ENCODE results near the gene EGFR. TPM values are rescaled to one million over a fixed set of nuclear protein-coding genes. Genes with fewer than 3 reads are reported as not detected.

Gene EGFR
- total RNA-seq, 1 experiment from 2014 or later, result 28.9 TPM

GRCh38 chr7:55066938-55067337 lies 48.1 kb downstream of the EGFR start:
- Histone ChIP-seq H3K36me3 (0 out of 2 replicates have a peak, but pooled peaks cover 5% of the 10 kb centered on the region), H3K9me3 (replicated peaks) (no peaks in the 10 kb centered on the region), H3K27me3 (replicated peaks) (no peaks in the 10 kb centered on the region), H3K27ac (peak overlapping the region; percentile 100), H3K4me1 (replicated peaks) (peaks cover 67% of the 10 kb centered on the region), H3K4me3 (no peak overlapping the region)
- DNase-seq (ENCODE audit: low read depth in 1 of 2, low spot score in 2 of 2), result no peak

- Histone ChIP-seq H3K4me1 (replicated peaks) (peaks cover 67% of the 10 kb centered on the region), H3K27me3 (replicated peaks) (no peaks in the 10 kb centered on the region), H3K27ac (no peak overlapping the region), H3K4me3 (no peak overlapping the region), H3K36me3 (0 out of 2 replicates have a peak, but pooled peaks cover 5% of the 10 kb centered on the region), H3K9me3 (replicated peaks) (no peaks in the 10 kb centered on the region)
- DNase-seq (ENCODE audit: low read depth in 1 of 2, low spot score in 2 of 2), result no peak
Observed at GRCh38 chr7:55067748-55068147, 48.9 kb downstream of the EGFR start.

GRCh38 chr7:55069271-55069792 lies 50.5 kb downstream of the EGFR start:
- 0 out of 2 replicates have a peak, but pooled peaks cover 3% of the 10 kb centered on the region for H3K36me3 ChIP-seq
- peaks cover 63% of the 10 kb centered on the region for H3K4me1 ChIP-seq (replicated peaks)
- no peak overlapping the region for H3K4me3 ChIP-seq
- no peaks in the 10 kb centered on the region for H3K27me3 ChIP-seq (replicated peaks)
- DNase-seq (ENCODE audit: low read depth in 1 of 2, low spot score in 2 of 2), result peak in 1 of 2 experiments; percentile 51
- H3K9me3 ChIP-seq (replicated peaks), result no peaks in the 10 kb centered on the region
- H3K27ac ChIP-seq, result no peak overlapping the region

GRCh38 chr7:55070271-55070743 lies 51.5 kb downstream of the EGFR start:
- Histone ChIP-seq H3K27me3 (replicated peaks) (no peaks in the 10 kb centered on the region), H3K9me3 (replicated peaks) (no peaks in the 10 kb centered on the region), H3K4me1 (replicated peaks) (peaks cover 63% of the 10 kb centered on the region), H3K36me3 (0 out of 2 replicates have a peak, but pooled peaks cover 3% of the 10 kb centered on the region), H3K4me3 (no peak overlapping the region), H3K27ac (no peak overlapping the region)
- no peak for DNase-seq (ENCODE audit: low read depth in 1 of 2, low spot score in 2 of 2)

- H3K4me1 ChIP-seq (replicated peaks), result peaks cover 64% of the 10 kb centered on the region
- 0 out of 2 replicates have a peak, but pooled peaks cover 3% of the 10 kb centered on the region for H3K36me3 ChIP-seq
- no peaks in the 10 kb centered on the region for H3K9me3 ChIP-seq (replicated peaks)
- H3K27me3 ChIP-seq (replicated peaks), result no peaks in the 10 kb centered on the region
- DNase-seq (ENCODE audit: low read depth in 1 of 2, low spot score in 2 of 2), result no peak
- no peak overlapping the region for H3K27ac ChIP-seq
- no peak overlapping the region for H3K4me3 ChIP-seq
Observed at GRCh38 chr7:55070854-55071253, 52.0 kb downstream of the EGFR start.

- no peak for DNase-seq (ENCODE audit: low read depth in 1 of 2, low spot score in 2 of 2)
- peaks cover 57% of the 10 kb centered on the region for H3K4me1 ChIP-seq (replicated peaks)
- H3K4me3 ChIP-seq, result no peak overlapping the region
- no peak overlapping the region for H3K27ac ChIP-seq
- no peaks in the 10 kb centered on the region for H3K27me3 ChIP-seq (replicated peaks)
- H3K9me3 ChIP-seq (replicated peaks), result no peaks in the 10 kb centered on the region
- H3K36me3 ChIP-seq, result 0 out of 2 replicates have a peak, but pooled peaks cover 3% of the 10 kb centered on the region
Observed at GRCh38 chr7:55071411-55072175, 52.8 kb downstream of the EGFR start.

GRCh38 chr7:55072251-55072650 lies 53.4 kb downstream of the EGFR start:
- no peak for DNase-seq (ENCODE audit: low read depth in 1 of 2, low spot score in 2 of 2)
- Histone ChIP-seq H3K9me3 (replicated peaks) (no peaks in the 10 kb centered on the region), H3K4me1 (replicated peaks) (peaks cover 50% of the 10 kb centered on the region), H3K27me3 (replicated peaks) (no peaks in the 10 kb centered on the region), H3K4me3 (no peak overlapping the region), H3K27ac (peak overlapping the region; percentile 99), H3K36me3 (0 out of 2 replicates have a peak, but pooled peaks cover under 1% of the 10 kb centered on the region)

- H3K27me3 ChIP-seq (replicated peaks), result no peaks in the 10 kb centered on the region
- H3K4me3 ChIP-seq, result no peak overlapping the region
- H3K27ac ChIP-seq, result peak overlapping the region; percentile 99
- H3K4me1 ChIP-seq (replicated peaks), result peaks cover 50% of the 10 kb centered on the region
- H3K9me3 ChIP-seq (replicated peaks), result no peaks in the 10 kb centered on the region
- H3K36me3 ChIP-seq, result no peaks in the 10 kb centered on the region
- peak in 1 of 2 experiments; percentile 60 for DNase-seq (ENCODE audit: low read depth in 1 of 2, low spot score in 2 of 2)
Observed at GRCh38 chr7:55073051-55073511, 54.3 kb downstream of the EGFR start.

- Histone ChIP-seq H3K36me3 (no peaks in the 10 kb centered on the region), H3K4me1 (replicated peaks) (peaks cover 42% of the 10 kb centered on the region), H3K27ac (peak overlapping the region; percentile 99), H3K27me3 (replicated peaks) (no peaks in the 10 kb centered on the region), H3K9me3 (replicated peaks) (no peaks in the 10 kb centered on the region), H3K4me3 (peak overlapping the region; percentile 30)
- DNase-seq (ENCODE audit: low read depth in 1 of 2, low spot score in 2 of 2), result peak; percentile 95 to 96
Observed at GRCh38 chr7:55073976-55074528, 55.2 kb downstream of the EGFR start.

- H3K27ac ChIP-seq, result peak overlapping the region; percentile 99; the same call in 1 of the 2 replicates
- no peaks in the 10 kb centered on the region for H3K36me3 ChIP-seq
- no peaks in the 10 kb centered on the region for H3K27me3 ChIP-seq (replicated peaks)
- H3K4me1 ChIP-seq (replicated peaks), result peaks cover 42% of the 10 kb centered on the region
- DNase-seq (ENCODE audit: low read depth in 1 of 2, low spot score in 2 of 2), result no peak
- H3K9me3 ChIP-seq (replicated peaks), result no peaks in the 10 kb centered on the region
- no peak overlapping the region for H3K4me3 ChIP-seq
Observed at GRCh38 chr7:55075464-55076021, 56.7 kb downstream of the EGFR start.

GRCh38 chr7:55077561-55078410 lies 59.0 kb downstream of the EGFR start:
- H3K36me3 ChIP-seq, result no peaks in the 10 kb centered on the region
- no peak overlapping the region for H3K4me3 ChIP-seq
- H3K4me1 ChIP-seq (replicated peaks), result peaks cover 56% of the 10 kb centered on the region
- H3K27ac ChIP-seq, result no peak overlapping the region
- H3K27me3 ChIP-seq (replicated peaks), result no peaks in the 10 kb centered on the region
- H3K9me3 ChIP-seq (replicated peaks), result no peaks in the 10 kb centered on the region
- DNase-seq (ENCODE audit: low read depth in 1 of 2, low spot score in 2 of 2), result no peak

GRCh38 chr7:55078465-55079372 lies 59.9 kb downstream of the EGFR start:
- Histone ChIP-seq H3K4me3 (no peak overlapping the region), H3K4me1 (replicated peaks) (peaks cover 56% of the 10 kb centered on the region), H3K36me3 (no peaks in the 10 kb centered on the region), H3K9me3 (replicated peaks) (no peaks in the 10 kb centered on the region), H3K27me3 (replicated peaks) (no peaks in the 10 kb centered on the region), H3K27ac (no peak overlapping the region)
- DNase-seq (ENCODE audit: low read depth in 1 of 2, low spot score in 2 of 2), result no peak
